ENCODE measurements around the gene TGM2. TPM values are rescaled to one million over a fixed set of nuclear protein-coding genes. Genes with fewer than 3 reads are reported as not detected.
A peak's percentile ranks its signal among the peaks of the same experiment; 100 is the strongest.

The TGM2 gene
- total RNA-seq, 1 donor from 2014 or later = 17.7 TPM

DNA sequence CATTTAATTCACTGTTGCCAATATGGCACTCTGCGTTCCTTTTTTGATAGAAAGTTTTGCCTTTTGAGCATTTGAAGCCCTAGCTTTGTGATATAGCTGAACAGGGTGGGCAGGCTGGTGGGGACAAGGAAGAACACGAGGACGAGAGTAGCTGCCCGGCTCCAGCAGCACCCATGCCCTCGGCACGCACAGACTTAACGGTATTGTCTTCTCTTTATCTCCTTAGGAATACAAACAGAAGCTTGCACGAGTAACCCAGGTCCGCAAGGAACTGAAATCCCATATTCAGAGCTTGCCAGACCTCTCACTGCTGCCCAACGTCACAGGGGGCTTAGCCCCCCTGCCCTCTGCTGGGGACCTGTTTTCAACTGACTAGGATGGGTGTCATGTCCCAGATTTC is 75.6 kb downstream of the TGM2 start:
- Mint-ChIP-seq H3K4me1 (ENCODE audit: low read depth) (peaks cover 24% of the 10 kb centered on the region), H3K9me3 (ENCODE audit: low read depth) (no peaks in the 10 kb centered on the region), H3K27me3 (ENCODE audit: low read depth) (no peaks in the 10 kb centered on the region), H3K4me3 (ENCODE audit: unreplicated experiment) (no peak overlapping the region), H3K36me3 (ENCODE audit: low read depth) (peaks cover 22% of the 10 kb centered on the region), H3K27ac (ENCODE audit: unreplicated experiment) (no peak overlapping the region)
- TF ChIP-seq, protein P1, sequence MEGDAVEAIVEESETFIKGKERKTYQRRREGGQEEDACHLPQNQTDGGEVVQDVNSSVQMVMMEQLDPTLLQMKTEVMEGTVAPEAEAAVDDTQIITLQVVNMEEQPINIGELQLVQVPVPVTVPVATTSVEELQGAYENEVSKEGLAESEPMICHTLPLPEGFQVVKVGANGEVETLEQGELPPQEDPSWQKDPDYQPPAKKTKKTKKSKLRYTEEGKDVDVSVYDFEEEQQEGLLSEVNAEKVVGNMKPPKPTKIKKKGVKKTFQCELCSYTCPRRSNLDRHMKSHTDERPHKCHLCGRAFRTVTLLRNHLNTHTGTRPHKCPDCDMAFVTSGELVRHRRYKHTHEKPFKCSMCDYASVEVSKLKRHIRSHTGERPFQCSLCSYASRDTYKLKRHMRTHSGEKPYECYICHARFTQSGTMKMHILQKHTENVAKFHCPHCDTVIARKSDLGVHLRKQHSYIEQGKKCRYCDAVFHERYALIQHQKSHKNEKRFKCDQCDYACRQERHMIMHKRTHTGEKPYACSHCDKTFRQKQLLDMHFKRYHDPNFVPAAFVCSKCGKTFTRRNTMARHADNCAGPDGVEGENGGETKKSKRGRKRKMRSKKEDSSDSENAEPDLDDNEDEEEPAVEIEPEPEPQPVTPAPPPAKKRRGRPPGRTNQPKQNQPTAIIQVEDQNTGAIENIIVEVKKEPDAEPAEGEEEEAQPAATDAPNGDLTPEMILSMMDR (IDR thresholded peaks at IDR 0.05) = no peak
- DNase-seq (ENCODE audit: low spot score) = no peak

DNA sequence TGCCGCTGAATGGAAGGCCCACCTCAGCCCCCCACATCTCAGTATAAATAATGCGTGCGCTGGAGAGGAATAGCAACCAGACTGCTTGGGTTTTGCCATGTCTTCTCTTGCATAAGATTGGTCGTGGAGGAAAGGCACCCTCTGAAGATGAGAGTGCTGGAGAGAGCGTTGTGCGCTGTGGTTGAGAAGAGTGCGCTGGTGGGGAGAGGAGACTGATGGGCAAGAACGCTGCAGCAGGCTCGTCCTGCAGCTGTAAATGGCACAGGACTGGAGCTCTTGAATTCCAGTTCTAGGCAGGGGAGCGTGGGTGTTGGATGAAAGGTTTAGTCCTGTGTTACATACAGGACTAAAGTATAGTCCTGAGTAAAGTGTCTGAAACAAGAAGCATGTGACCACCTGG is 80.0 kb downstream of the TGM2 start:
- Mint-ChIP-seq H3K4me1 (ENCODE audit: low read depth) (peaks cover 36% of the 10 kb centered on the region), H3K36me3 (ENCODE audit: low read depth) (peaks cover 31% of the 10 kb centered on the region), H3K27me3 (ENCODE audit: low read depth) (no peaks in the 10 kb centered on the region), H3K9me3 (ENCODE audit: low read depth) (peaks cover 8% of the 10 kb centered on the region), H3K4me3 (ENCODE audit: unreplicated experiment) (no peak overlapping the region), H3K27ac (ENCODE audit: unreplicated experiment) (peak overlapping the region; percentile 85)
- TF ChIP-seq, protein P1 (IDR thresholded peaks at IDR 0.05) = no peak
- DNase-seq (ENCODE audit: low spot score) = no peak

DNA sequence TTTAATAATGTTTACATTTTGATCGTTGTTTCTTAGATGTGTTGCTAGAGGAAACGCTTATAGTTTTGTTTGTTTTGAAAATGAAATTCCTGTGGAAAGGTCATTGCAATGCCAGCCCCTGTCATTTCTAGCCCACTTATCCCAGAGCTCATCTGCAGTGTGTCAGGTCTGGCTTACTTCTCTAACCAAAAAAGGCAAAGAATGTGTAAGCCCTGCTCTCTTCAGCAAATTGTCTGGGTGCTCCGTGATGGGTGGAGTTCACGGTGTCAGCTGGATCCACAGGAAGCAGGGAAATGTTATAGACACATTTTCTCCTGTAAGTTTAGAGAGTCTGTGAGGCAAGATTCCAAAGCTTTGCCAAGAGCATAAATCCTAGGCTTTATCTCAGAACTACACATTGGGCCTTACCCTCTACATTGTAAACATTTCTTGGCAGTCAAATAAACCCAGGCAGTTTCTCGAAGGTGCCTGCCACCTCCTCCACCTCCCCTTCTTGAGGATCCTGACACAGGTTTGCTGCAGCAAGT is 80.6 kb downstream of the TGM2 start:
- TF ChIP-seq, protein P1 (IDR thresholded peaks at IDR 0.05) = no peak
- DNase-seq (ENCODE audit: low spot score) = no peak
- Mint-ChIP-seq H3K4me3 (ENCODE audit: unreplicated experiment) (no peak overlapping the region), H3K4me1 (ENCODE audit: low read depth) (peaks cover 36% of the 10 kb centered on the region), H3K36me3 (ENCODE audit: low read depth) (peaks cover 33% of the 10 kb centered on the region), H3K27me3 (ENCODE audit: low read depth) (no peaks in the 10 kb centered on the region), H3K9me3 (ENCODE audit: low read depth) (peaks cover 8% of the 10 kb centered on the region), H3K27ac (ENCODE audit: unreplicated experiment) (peak overlapping the region; percentile 85)

DNA sequence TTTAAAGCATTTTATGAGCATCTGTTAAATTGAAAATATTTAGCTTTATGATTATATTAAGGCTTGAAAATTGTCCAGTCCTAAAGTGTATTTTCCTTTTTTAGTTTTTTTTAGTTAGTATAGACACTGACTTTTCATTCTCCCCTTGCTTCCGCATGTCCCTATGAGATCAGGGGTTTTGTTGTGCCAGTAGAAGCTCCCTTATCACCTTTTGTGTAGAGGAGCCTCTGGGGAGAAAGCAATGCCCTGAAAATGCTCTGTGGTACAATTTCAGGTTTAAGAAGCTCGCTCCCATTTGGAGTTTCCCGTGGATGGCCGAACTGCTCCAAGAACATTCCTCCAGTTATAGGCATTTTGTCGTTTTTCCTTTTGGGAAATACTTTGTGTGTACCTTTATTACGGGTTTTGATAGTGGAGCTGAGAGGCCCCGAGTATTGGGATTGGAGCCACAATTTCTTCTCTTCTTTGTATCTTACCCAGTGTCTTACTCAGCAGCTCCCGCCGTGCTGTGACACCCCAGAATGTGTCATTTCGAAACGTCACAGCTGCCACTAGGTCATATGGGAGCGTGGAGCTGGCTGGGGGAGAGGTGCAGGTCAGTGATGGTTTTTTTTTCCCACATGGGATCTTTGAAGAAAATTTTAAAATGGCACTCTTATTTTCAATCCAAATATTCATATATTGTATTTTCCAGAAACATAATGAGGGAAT is 81.6 kb downstream of the TGM2 start:
- no peaks in the 10 kb centered on the region for H3K27me3 Mint-ChIP-seq (ENCODE audit: low read depth)
- H3K9me3 Mint-ChIP-seq (ENCODE audit: low read depth) = peaks cover 11% of the 10 kb centered on the region
- peak overlapping the region; percentile 85 for H3K27ac Mint-ChIP-seq (ENCODE audit: unreplicated experiment)
- H3K4me1 Mint-ChIP-seq (ENCODE audit: low read depth) = peaks cover 34% of the 10 kb centered on the region
- TF ChIP-seq, protein P1 (IDR thresholded peaks at IDR 0.05) = no peak
- DNase-seq (ENCODE audit: low spot score) = no peak
- peaks cover 31% of the 10 kb centered on the region for H3K36me3 Mint-ChIP-seq (ENCODE audit: low read depth)
- no peak overlapping the region for H3K4me3 Mint-ChIP-seq (ENCODE audit: unreplicated experiment)

DNA sequence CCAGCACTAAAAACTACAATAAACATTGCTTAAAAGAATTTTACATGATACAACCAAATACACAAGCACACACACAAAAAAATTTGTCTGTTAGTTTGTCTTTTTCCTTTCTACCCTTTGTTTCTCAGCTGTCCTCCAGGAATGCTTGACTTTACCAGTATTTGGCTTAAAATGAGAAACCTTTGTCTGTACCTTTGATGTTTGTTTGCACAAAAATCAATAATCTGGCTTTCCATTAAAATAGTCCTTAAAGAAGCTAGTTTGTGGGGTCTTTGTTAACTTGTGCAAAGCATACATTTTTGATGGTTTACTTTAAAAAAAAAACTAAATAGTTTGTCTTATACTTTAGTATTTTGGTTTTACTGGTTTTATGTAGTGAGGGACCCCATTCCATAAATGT is 82.2 kb downstream of the TGM2 start:
- TF ChIP-seq, protein P1 (IDR thresholded peaks at IDR 0.05) = no peak
- Mint-ChIP-seq H3K36me3 (ENCODE audit: low read depth) (peaks cover 29% of the 10 kb centered on the region), H3K27me3 (ENCODE audit: low read depth) (no peaks in the 10 kb centered on the region), H3K9me3 (ENCODE audit: low read depth) (peaks cover 11% of the 10 kb centered on the region), H3K4me1 (ENCODE audit: low read depth) (peaks cover 30% of the 10 kb centered on the region), H3K27ac (ENCODE audit: unreplicated experiment) (peak overlapping the region; percentile 29), H3K4me3 (ENCODE audit: unreplicated experiment) (no peak overlapping the region)
- DNase-seq (ENCODE audit: low spot score) = no peak
